ACHN (cell line): ENCODE results near the gene ROR2.
A peak's percentile ranks its signal among the peaks of the same experiment; 100 is the strongest.

Experiments used
- DNase-seq: peaks from one replicate; pipeline ENCODE4 v3.0.0-alpha.2; 2015
- in situ Hi-C: cut with HindIII; loops from 2 replicates; pipeline ENCODE4 v1.10.0; 2017; ENCODE audit warnings: low sequenced_read_pairs, low pct_ligation_motif_present, low pct_unique_long_range_greater_than_20kb

Gene ROR2

DNA sequence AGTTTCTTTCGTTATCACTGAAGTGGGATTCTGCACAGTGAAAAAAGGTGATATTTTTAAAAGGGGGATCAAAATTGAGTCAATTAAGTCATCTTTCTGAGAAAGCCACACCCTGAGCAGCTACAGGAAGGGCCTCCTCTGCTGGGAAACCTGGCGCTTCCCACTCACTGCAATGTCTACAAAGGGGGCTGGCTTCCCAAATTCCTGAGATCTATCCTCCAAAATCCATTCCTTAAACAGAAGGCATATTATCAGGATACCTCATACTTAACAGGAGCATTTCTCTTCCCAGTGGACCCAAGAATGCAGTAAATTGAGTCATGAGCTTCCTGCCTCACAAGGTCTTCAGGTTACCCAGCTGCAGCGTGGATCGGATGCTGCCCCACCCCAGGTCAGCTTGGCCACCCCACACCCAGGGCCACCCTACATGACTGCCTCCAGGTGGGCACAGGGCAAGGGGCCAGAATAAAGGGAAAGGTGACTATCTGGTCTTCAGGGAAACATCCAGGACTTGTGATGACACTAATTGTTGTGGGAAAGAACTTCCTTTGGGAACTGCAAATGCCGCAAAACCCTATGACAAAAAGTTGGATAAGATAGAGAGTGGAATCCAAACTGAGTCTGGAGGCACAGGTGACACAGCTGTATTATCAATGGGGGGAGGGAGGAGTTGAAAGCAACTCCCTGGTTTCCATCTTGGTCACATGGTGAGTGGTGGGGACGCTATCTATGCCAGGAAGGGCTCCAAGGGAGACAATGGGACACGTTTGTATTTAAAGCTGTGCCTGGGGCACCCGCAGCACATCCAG, 42.3 kb downstream of the ROR2 start:
- no peak for DNase-seq
- in situ Hi-C loops, result no loop called here

DNA sequence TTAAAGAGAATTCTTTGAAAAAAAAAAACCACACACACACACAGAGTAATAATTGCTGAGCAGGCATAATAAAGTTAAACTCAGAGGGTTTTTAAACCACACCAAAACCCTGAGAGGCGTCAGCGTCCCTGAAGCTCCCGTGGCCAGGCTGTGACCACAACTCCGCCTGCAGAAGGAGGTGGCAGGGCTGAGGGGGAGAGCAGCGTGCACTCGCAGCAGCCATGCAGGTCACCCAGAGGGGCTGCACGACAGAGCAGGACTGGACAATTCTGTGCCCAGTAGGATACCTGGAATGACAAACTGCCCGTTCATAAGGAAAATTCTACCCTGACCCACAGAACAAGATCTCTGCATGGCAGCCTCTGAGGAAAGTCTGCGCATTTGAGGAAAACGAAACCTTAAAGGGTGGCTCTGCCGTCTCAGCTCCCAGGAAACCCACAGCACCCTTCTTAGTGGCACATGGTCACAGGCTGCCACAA, 44.0 kb downstream of the ROR2 start:
- in situ Hi-C loops, result no loop called here
- peak; percentile 6 for DNase-seq

DNA sequence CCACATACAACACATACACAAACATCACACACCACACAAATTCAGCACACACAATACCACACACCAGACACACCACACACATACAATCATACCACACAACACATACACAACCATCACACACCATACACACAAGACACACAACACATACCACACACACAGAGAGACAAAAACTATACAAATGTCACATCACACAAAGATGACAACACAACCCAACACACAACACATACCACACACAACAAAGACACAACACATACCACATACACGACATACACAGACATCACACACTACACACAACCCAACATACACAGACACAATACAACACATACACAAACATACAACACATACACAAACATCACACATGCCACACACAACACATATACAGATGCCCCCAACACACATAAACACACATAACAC, 44.8 kb downstream of the ROR2 start:
- DNase-seq, result no peak
- in situ Hi-C loops, result no loop called here

DNA sequence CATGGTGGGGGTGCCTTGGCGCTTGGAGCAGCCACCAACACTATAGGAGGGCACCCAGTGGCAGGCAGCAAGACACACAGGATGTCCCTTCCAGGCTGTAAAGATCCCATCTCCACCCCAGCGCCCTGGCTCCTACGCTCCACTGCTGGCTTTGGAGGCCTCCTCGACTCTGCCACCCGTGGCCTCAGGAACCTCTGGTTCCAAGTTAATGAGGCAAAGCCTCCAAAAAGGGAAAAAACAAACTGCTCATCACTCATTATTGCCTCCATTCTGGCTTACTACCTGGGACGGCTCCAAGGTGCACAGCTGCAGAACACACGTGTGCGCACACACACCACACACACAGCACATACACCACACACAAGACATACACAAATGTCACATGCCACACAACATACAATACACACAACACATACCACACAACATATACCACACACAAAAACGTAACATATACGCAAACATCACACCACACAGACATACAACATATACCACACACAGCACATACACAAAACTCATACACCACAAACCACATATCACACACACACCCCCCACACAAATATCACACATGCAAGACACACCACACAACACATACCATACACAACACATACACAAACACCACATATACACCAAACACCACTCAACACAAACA, 45.3 kb downstream of the ROR2 start:
- no peak for DNase-seq
- in situ Hi-C loops, result no loop called here

DNA sequence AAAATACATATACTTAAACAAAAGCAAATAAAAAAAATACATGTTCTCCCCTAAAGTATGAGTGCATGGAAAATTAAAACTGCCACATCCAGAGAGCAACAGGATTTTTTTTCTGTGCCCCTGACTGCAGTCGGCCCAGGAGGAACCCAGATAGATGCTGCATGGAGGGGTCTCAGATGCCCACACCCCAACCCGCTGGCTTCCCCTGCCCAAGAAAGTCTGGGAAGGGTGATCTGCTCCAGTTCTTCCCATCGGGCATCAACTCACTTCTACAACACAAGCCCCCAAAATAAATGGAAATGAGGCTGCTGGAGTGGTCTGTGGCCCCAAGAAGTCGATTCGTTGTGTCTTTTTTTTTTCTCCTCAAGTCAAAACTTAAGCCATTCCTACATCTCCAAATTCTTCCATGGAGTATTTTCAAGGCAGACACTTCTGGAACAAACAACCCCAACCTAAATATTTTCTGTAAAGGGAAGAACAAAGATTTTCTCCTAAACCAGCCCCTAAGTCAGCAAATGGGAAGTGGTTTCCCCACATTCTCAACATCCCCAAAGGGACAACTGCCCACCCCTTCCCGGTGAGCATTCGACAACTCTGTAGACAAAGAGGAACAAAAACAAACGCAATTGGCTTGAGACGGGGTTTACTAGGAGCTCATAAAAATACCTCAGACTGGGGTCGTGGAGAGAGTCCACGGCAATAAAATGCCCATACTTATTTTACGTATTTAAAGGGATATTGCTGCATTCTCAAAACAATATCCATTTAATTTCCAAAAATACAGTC, 46.7 kb downstream of the ROR2 start:
- in situ Hi-C loops, result no loop called here
- DNase-seq, result no peak

DNA sequence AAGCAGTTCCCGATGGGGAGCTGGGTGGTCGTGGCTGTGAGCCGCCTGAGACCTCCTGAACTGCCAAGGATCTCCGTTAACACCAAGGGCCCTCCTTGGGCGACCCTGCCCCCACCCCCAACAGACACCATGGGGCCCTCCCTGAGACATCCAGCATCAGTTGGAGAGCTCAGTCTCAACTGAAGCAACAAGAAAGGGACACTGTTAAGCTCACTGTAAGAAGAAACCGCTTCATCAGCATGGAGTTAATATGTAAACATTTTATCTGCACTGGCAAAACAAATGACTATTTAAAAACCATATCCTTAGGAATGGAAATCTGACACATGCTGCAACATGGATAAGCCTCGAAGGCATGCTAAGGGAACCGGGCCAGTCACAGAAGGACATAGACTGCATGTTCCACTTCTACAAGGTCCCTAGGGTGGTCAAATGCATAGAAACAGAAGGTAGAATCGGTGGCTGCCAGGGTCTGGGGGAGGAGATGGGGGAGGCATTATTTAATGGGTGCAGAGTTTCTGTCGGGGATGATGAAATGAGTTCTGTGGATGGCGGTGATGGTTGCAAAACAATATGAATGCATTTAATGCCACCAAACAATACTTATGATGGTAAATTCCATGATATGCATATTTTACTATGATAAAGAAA, 47.4 kb downstream of the ROR2 start:
- in situ Hi-C loops, result no loop called here

DNA sequence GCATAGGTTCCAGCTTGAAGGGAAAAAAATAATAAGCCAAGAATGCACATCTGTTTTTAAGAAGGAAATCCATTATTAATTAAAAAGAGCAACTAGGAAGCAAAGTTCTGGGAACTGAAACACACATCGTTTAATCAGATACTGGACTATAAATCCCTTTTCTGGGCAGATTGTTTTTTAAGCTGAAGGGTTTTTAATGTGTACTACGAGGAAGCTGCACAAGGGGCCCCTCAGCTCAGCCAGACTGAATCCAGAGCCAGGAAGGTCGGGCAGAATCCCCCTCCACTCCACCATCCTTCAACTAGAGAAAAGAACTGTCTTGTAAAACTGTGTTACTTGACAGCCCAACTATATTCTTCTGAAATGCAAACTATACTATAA, 49.2 kb downstream of the ROR2 start:
- no peak for DNase-seq
- in situ Hi-C loops, result no loop called here

More for the DNA sequence above, 47.4 kb downstream of the ROR2 start:
- no peak for DNase-seq

DNA sequence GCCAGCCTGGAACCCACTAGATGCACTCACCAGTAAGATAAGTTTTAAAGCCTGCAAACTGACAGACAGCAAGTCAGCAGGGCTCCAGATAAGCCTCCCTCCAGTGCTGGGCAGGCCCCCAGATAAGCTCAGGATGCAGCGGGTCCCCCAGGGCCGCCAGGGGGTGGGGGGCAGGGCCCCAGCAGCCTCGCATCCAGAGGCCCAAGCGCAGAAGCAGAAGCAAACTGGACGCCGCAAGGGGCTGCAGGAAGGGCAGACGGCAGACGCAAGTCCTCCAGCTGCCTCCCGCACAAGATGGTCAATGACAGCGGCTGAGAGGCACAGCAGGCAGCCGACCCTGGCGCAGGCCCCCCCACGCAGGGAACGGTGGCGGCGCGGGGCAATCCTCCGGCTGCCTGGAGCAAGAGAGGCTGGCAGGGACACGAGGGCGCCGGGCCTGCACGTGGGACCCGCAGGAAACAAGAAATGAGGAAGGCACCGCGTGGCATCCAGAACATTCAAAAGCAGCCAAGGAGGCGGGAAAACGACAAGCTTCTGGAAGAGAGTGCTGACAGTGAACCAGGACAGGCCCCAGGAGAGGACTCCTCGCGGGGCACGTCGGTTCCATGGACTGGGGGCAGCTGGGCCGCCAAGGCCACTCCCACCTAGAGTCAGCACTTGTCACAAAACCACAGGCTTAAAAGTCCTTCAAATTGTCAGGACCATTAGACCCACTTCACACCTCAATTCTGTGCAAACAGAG, 49.8 kb downstream of the ROR2 start:
- DNase-seq, result no peak
- in situ Hi-C loops, result no loop called here

DNA sequence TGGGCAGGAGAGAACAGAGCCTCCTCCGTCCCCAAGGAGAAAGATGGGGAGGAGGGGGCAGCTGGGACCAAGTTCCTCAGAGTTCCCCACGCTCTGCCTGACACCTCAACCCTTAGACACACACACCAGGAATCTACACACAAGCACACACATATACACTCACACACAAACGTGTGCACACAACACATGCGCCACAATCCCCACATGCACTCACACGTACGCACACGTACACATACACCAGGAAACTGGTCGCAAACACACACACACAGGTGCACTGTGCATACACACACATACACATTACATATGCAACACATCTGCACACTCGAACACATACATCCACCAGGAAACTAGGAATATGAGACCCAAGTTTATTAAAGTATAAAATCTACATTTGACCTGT, 50.4 kb downstream of the ROR2 start:
- no peak for DNase-seq
- in situ Hi-C loops, result no loop called here

DNA sequence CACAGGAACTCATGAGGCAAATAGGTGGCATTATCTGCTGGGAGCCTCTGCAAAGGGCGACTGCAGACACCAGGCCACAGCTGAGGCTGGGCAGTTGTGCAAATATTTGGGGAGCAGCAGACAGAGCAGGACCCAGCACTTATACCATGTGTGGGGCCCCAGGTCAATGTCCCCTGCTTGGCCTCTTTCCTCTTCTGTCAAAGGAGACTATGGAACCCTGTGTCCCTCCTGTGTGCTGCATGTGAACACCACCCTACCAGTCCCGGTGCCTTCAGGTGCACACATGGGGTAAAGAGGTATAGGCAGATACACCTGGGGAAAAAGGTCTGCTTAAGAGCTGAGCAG, 50.8 kb downstream of the ROR2 start:
- in situ Hi-C loops, result no loop called here
- no peak for DNase-seq

DNA sequence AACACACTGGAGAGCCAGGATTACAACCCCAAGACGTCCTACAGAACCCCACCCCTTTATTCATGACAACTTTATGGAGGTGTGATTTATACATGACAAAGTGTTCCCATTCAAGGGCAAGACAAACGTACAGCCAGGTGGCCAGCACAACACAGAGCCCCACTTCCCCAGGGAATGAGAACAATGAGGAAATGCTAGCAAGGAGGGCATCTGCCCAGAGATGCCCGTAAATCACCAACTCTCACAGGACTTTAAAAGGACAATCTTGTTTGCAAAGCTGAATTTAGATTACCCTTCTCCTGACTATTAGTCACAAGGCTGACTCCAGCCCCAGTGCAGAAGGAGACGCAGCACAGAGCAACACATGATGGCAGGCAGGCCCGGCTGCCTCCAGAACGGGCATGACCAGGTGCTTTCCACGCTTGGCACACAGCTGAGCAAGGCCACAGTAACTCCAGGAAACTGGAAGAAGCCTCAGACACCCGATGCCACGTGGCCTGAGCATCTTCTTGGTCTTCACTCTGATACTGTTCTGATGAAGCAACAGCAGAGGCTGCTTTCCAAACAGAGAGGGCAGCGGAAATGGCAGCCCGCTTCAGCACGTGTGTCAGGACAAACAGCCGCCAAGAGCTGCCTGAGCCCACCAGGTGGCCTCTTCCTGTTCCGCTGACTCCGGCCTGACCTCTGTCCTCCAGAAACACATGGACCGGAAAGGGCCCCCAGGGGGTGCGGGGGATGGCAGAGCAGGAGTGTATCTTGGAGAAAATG, 51.4 kb downstream of the ROR2 start:
- peak; percentile 2 for DNase-seq
- in situ Hi-C loops, result no loop called here

DNA sequence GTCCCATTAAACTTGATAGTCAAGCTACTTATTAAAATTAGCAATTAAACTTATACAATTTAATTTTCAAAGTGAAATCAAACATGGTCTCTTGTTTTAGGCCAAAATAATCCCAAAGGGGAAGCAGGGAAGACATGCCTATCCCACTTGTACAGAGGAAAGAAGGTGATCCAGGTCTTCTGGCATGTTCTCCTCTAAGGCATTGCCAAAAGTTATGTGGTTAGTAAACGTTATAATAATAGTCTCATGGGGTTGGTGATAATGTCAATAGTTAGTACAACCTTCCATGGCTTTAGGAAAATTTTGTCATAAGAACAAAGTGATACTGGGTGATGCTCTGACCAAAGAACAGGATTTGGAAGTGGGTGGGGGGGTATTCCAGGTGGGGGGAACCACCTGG, 52.8 kb downstream of the ROR2 start:
- in situ Hi-C loops, result no loop called here
- DNase-seq, result no peak

DNA sequence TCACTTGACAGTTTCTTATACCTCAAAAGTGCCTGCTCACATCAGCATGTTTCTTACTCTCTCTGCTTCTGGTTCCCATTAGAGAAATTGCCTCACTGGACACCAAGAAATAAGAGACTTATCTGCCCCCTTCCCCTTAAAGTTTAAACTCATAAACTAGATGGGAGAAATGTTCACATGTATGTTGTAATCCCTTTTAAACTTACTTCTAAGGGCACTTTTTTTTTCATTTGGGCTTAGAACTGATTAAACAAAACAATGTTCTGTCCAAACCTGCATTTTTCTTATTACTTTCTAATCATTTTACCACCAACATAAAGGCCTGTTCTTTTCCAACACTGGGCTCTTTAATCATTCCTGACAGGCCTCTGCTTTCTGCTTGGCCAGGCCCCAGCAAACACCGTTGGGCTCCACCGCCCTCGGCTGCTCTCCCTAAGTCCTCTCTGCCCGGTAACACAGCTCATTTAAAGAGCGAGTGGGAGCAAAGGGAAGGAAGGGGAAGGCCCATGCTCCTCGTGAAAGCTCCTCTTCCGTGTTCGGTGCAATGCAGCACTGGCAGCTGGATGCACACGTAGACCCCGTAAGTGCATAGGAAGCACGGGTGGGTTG, 53.4 kb downstream of the ROR2 start:
- DNase-seq, result peak; percentile 61
- in situ Hi-C loops, result no loop called here

DNA sequence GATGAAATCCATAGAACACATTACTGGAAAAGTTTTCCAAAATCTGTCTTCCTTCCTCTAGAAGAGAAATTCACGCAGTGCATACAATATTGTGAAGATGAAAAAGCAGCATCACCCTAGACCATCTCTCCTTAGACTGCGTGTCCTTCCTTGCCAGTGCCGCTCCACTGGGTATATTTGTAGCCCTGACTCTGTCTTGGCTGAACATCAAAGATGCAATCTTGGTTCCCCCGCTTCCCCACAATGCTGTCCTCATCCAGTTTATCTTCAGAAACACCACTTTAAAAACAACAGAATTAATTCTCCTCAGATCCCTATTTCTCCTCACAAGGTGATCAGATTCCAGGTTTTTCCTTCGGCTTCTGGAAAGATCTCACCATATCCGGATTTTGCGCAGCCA, 53.9 kb downstream of the ROR2 start:
- DNase-seq, result no peak
- in situ Hi-C loops, result no loop called here

DNA sequence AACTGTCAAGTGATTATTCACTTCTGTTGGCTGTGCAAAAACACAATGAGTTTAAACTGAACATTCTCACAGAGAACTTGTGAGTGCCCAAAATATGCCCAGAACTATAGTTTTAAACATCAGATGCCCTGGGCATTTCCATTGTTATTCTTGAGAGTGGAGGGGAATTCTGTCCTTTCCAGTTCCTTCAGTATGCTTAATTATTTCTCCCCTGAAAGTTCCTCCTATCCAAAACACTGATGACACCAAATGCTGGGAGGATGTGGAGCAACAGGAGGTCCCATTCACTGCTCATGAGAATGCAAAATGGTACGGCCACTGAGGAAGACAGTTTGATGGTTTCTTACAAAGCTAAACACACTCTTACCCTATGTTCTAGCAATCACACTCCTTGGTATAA, 55.5 kb downstream of the ROR2 start:
- in situ Hi-C loops, result no loop called here
- no peak for DNase-seq

DNA sequence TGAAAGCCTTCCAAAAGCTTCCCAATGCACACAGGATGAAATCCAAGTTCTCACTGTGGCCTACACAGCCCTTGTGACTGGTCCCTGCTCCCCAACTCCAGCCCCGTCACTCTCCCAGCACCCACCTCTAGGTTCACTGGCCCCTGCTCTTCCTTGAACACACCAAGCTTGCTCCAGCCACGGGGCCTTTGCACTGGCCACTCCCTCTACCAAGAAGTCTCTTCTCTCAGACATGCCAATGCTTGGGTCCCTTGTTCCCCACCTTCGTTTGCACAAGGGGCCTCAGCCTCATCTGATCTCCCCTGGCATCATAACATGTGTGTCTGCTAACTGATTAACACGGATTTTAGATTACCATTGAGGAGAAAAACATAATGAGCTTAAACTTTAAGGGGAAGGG, 56.0 kb downstream of the ROR2 start:
- in situ Hi-C loops, result no loop called here
- no peak for DNase-seq

DNA sequence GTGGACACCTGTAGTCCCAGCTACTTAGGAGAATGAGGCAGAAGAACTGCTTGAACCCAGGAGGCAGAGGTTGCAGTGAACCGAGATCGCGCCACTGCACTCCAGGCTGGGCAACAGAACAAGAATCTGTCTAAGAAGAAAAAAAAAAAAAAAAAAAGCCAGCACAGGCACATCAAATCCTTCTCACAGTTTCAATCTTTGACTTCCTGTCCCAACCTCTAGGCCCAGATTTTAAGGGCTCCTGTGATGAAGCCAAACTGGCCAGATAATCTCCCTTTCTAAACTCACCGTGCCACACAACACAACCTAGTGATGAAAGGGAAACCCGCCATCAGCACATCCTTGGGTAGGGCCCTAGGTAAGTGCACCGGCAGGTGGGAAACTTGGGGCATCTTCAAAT, 58.1 kb downstream of the ROR2 start:
- in situ Hi-C loops, result no loop called here
- no peak for DNase-seq
